Gastroesophageal sphincter (tissue), 4 donors: ENCODE data around the gene TCIRG1. TPM values are rescaled to one million over a fixed set of nuclear protein-coding genes. Genes with fewer than 3 reads are reported as not detected.

ENCODE experiments used
- ATAC-seq: fragments of 150-250 bp; one replicate; pipeline ENCODE4 v1.9.1; 2016; ENCODE audit warnings: mild to moderate bottlenecking, moderate library complexity
- H3K27ac ChIP-seq, 4 donors: fragments of 200-600 bp; sonication (generic) in 3 of 4; 1 replicate in 3 of 4; 2 replicates in 1 of 4; pipeline ENCODE4 v1.5.1; 2016 to 2019
- H3K27me3 ChIP-seq: fragments of 200-600 bp; sonication (generic); one replicate; pipeline ENCODE4 v1.5.1; 2019
- H3K36me3 ChIP-seq, 2 donors: fragments of 200-600 bp; sonication (generic); one replicate each; pipeline ENCODE4 v1.5.1; 2019; ENCODE audit warnings: control low read depth in 1 of 2
- H3K4me1 ChIP-seq, 3 donors: fragments of 200-600 bp; sonication (generic); 1 replicate in 2 of 3; 2 replicates in 1 of 3; pipeline ENCODE4 v1.5.1; 2016 to 2019; ENCODE audit warnings: control low read depth in 2 of 3
- H3K4me3 ChIP-seq, 2 donors: fragments of 200-600 bp; sonication (generic); one replicate each; pipeline ENCODE4 v1.5.1; 2019; ENCODE audit warnings: mild to moderate bottlenecking in 1 of 2, moderate library complexity in 1 of 2
- H3K9me3 ChIP-seq, 3 donors: fragments of 200-600 bp; sonication (generic); one replicate each; pipeline ENCODE4 v1.5.1; 2017 to 2019; ENCODE audit warnings: control low read depth in 2 of 3
- CTCF ChIP-seq, 4 experiments: fragments of 200-600 bp in 2 of 4; fragments of 450-650 bp in 2 of 4; sonication (generic) in 1 of 4; IDR thresholded peaks; one replicate each; pipeline ENCODE4 v1.5.1; 2017 to 2019; ENCODE audit warnings: antibody characterized with exemption in 4 of 4, mild to moderate bottlenecking in 2 of 4, moderate library complexity in 2 of 4
- EP300 ChIP-seq: sonication (generic); formaldehyde crosslinking; IDR thresholded peaks from one replicate; pipeline ENCODE4 v1.6.1; 2017; ENCODE audit warnings: antibody characterized with exemption, mild to moderate bottlenecking
- POLR2A ChIP-seq, 2 donors: fragments of 450-650 bp; IDR thresholded peaks; one replicate each; pipeline ENCODE4 v1.6.1; 2017; ENCODE audit warnings: antibody characterized with exemption in 2 of 2, mild to moderate bottlenecking in 2 of 2, moderate library complexity in 1 of 2
- POLR2AphosphoS5 ChIP-seq: sonication (generic); formaldehyde crosslinking; IDR thresholded peaks from one replicate; pipeline ENCODE4 v1.6.1; 2017; ENCODE audit warnings: antibody characterized with exemption
- WGBS, 2 donors: methylation state at CpG; one replicate each; pipeline ENCODE4 v1.1.5; 2018; ENCODE audit warnings: low coverage in 1 of 2; 5-methylcytosine and 5-hydroxymethylcytosine counted together
- total RNA-seq, 4 donors: library from RNA; depleted of rRNA; stranded (reverse); fragments of >200 nt; gene quantifications; one replicate each; pipeline ENCODE4 v1.1.0, GENCODE V29; 2016

Gene TCIRG1
- total RNA-seq, 4 donors from 2014 or later = 44.5 to 140 (median 81.2) TPM

DNA sequence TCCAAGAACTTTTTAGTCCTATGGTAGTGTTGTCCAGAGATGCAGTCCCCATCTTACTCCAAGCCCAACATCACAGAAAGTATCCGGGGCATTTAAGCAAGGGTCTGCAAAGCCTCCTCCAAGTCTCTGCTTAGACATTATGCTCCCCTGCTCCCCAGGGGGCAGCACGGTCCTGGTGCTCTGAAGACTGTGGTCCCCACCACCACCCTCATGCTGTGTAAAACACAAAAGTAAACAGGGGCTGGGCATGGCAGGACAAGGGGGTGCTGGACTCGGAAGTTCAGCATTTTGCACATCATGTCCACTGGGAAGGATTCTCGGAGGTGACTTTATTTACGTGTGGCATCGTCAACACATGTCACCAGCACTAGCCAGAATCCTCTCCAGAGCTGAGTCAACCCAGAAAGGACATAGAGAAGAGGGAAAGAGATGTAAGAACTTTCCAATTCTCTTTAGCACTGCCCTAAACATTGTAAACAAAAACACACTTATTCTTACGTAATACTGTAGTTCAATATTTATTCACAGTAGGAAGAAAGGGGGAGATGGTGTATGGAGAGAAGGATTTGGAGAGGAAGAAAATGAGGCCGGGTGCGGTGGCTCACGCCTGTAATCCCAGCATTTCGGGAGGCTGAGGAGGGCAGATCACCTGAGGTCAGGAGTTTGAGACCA, 37.7 kb downstream of the TCIRG1 start:
- Histone ChIP-seq H3K27me3 (no peaks in the 10 kb centered on the region), H3K27ac (no peak overlapping the region), H3K9me3 (no peaks in the 10 kb centered on the region), H3K4me3 (no peak overlapping the region), H3K36me3 (peaks cover 0 to 87% of the 10 kb centered on the region in 2 donors), H3K4me1 (peaks cover 0 to 7% (median 0%) of the 10 kb centered on the region in 3 donors)
- ATAC-seq = no peak
- TF ChIP-seq CTCF (IDR thresholded peaks at IDR 0.05) (peak in 2 of 4 experiments; percentile 5 to 29), POLR2AphosphoS5 (no peak)
- 89 to 91% methylated on average over 8 to 9 of the region's 11 CpGs for WGBS, 2 donors

DNA sequence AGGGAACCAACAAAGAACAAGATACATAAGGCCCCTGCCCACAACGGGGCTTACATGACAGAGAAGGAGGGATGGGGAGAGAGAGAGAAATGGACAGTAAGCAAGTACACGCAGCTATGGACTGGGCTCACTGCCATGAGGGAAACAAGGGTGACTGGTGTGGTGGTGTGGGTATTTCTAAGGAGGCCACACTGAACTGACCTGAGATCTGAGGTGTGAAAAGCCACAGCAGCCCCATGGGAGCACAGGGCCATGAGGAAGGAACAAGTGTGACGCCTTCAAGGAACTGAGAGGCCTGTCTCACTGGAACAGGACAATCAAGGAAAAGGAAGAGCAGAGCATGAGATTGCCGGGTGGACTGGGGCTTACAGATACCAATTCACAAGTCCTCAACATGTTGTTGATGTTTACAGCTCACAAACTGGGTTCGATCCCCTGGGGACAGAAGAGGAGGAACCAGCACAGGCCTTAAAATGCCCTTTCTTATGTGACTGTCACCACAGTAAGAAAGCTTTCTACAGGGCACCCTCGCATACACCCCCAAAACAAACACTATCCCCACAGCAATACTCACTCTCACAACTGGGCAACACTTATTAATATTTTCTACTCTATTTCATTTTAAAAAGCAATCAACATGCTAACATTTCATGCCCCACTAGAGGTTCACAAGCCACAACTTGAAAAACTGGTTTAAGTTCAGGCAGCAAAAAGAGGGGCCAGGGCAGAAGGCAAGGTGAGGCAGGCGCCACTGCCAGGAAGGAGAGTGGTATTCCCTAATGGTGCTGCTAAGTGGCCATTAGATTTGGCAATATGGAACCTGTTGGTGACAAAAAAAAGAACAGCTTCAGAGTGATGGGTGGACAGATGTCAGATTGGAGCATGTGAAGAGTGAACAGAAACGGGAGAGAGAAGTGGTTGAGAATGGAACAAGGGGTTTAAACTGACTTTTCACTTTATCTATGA, 39.1 kb downstream of the TCIRG1 start:
- ATAC-seq = no peak
- Histone ChIP-seq H3K4me3 (no peak overlapping the region), H3K27me3 (no peaks in the 10 kb centered on the region), H3K4me1 (peaks cover 0 to 21% (median 0%) of the 10 kb centered on the region in 3 donors), H3K9me3 (no peaks in the 10 kb centered on the region), H3K27ac (no peak overlapping the region), H3K36me3 (peaks cover 0 to 73% of the 10 kb centered on the region in 2 donors)
- WGBS, 2 donors = 79 to 83% methylated on average over 7 of the region's 8 CpGs
- TF ChIP-seq POLR2A (IDR thresholded peaks at IDR 0.05) (no peak), CTCF (IDR thresholded peaks at IDR 0.05) (no peak), POLR2AphosphoS5 (no peak), EP300 (no peak)

DNA sequence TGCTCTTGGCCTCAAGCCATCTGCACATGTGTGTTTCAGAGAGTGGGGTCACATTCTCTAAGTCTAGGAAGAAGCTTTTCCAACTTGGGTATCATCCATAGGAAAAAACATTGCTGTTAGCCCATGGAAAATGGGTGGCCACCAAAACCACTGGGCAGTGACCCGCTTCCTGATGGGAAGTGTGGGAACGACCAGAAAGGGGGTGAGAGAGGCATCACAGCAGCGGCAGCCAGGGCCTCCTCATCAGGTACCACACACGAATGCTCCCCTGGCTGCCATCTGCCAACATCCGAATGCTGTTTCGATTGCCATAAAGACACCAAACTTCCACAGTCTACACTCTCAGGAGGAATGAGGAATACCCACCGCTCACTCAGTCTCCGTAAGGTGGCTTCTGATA, 42.0 kb downstream of the TCIRG1 start:
- Histone ChIP-seq H3K9me3 (no peaks in the 10 kb centered on the region), H3K27ac (no peak overlapping the region), H3K36me3 (peaks cover 0 to 51% of the 10 kb centered on the region in 2 donors), H3K4me1 (peaks cover 0 to 25% (median 0%) of the 10 kb centered on the region in 3 donors), H3K4me3 (no peak overlapping the region), H3K27me3 (no peaks in the 10 kb centered on the region)
- WGBS, 2 donors = 97 to 98% methylated on average over 6 to 8 of the region's 8 CpGs
- no peak for TF ChIP-seq EP300
- TF ChIP-seq CTCF (IDR thresholded peaks at IDR 0.05) = no peak
- no peak for TF ChIP-seq POLR2AphosphoS5
- TF ChIP-seq POLR2A (IDR thresholded peaks at IDR 0.05) = no peak
- no peak for ATAC-seq

DNA sequence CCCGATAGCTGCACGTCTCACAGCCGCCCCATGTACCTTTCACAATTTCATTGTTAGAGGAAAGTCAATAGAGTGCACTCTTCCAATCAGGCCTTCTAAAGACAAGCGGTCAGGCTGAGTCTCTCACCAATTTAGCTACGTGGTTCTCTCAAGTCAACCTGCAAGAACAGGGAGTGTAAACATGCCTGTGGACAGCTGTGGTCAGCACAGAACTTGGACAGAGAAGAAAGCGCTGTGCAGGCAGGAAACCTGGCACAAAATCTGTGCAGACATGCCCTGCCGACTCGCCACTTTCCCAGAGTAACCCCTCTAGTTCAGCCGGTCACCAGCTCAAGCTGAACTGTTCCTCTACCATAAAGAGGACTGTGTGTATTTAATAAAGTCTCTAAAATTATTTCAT, 42.9 kb downstream of the TCIRG1 start:
- no peak for ATAC-seq
- H3K27ac ChIP-seq = no peak overlapping the region
- H3K4me1 ChIP-seq = peaks cover 0 to 25% (median 0%) of the 10 kb centered on the region in 3 donors
- no peaks in the 10 kb centered on the region for H3K27me3 ChIP-seq
- TF ChIP-seq POLR2AphosphoS5 (peak; percentile 13), POLR2A (IDR thresholded peaks at IDR 0.05) (no peak), EP300 (no peak), CTCF (IDR thresholded peaks at IDR 0.05) (no peak)
- no peaks in the 10 kb centered on the region for H3K9me3 ChIP-seq
- WGBS, 2 donors = 83 to 89% methylated on average over 5 to 9 of the region's 9 CpGs
- no peak overlapping the region for H3K4me3 ChIP-seq
- H3K36me3 ChIP-seq = peaks cover 0 to 46% of the 10 kb centered on the region in 2 donors
